ENCODE data around the gene BCL3.

The BCL3 gene

DNA sequence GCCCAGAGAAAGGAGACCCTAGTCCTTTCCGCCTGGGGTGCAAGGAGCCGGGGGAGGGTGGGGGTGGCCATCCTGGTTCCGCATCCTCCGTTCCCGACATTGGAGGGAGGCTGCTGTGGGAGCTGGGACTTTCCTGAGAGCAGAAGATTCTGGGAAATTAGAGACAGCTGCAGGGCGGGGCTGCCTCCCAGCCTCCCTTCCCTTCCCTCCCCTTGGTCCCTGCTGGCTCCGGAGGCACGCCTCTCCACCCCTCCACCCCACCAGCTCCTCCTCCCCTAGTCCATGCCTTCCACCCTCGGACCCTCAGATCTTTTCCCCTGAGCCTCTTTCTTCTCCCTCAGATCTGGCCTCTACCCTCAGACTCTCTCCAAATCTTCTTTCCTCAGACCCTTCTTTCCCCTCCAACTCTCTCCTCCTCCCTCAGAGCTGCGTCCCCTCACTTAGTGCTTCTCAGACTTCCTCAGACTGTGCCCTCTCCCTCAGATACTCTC is 3.1 kb upstream of the BCL3 start:
- Histone ChIP-seq H3K9me3 (ENCODE audit: control insufficient read depth, low read length) (no peaks in the 10 kb centered on the region), H3K4me1 (peaks cover 39% of the 10 kb centered on the region), H2AFZ (peak overlapping the region; percentile 25), H3K4me3 (ENCODE audit: low read depth, low read length) (no peak overlapping the region), H3K27me3 (ENCODE audit: control insufficient read depth, insufficient read depth, low read length) (no peaks in the 10 kb centered on the region), H3K79me2 (peaks cover 2% of the 10 kb centered on the region), H3K9ac (no peak overlapping the region), H3K27ac (peak overlapping the region; percentile 85), H3K4me2 (ENCODE audit: low read length) (no peak overlapping the region), H3K36me3 (ENCODE audit: control insufficient read depth, insufficient read depth, low read length) (no peaks in the 10 kb centered on the region)
- TF ChIP-seq, protein P1, sequence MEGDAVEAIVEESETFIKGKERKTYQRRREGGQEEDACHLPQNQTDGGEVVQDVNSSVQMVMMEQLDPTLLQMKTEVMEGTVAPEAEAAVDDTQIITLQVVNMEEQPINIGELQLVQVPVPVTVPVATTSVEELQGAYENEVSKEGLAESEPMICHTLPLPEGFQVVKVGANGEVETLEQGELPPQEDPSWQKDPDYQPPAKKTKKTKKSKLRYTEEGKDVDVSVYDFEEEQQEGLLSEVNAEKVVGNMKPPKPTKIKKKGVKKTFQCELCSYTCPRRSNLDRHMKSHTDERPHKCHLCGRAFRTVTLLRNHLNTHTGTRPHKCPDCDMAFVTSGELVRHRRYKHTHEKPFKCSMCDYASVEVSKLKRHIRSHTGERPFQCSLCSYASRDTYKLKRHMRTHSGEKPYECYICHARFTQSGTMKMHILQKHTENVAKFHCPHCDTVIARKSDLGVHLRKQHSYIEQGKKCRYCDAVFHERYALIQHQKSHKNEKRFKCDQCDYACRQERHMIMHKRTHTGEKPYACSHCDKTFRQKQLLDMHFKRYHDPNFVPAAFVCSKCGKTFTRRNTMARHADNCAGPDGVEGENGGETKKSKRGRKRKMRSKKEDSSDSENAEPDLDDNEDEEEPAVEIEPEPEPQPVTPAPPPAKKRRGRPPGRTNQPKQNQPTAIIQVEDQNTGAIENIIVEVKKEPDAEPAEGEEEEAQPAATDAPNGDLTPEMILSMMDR (IDR thresholded peaks at IDR 0.05) = no peak

DNA sequence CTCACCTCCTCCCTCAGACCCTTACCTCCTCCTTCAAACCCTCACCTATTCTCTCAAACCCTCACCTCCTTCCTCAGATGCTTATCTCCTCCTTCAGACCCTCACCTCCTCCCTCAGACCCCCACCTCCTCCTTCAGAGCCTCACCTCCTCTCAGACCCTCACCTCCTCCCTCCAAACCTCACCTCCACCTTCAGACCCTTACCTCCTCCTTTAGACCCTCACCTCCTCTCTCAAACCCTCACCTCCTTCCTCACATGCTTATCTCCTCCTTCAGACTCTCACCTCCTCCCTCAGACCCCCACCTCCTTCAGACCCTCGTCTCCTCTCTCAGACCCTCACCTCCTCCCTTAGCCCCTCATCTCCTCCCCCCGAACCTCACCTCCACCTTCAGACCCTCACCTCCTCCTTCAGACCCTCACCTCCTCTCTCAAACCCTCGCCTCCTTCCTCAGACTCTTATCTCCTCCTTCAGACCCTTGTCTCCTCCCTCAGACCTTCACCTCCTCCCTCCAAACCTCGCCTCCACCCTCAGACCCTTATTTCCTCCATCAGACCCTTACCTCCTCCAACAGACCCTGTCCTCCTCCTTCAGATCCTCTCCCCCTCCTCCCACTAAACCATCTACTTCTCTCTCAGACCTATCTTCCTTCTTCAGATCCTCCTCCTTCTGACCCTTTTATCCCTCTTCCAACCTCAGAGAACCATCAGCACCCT is 2.5 kb upstream of the BCL3 start:
- no peak overlapping the region for H3K4me2 ChIP-seq (ENCODE audit: low read length)
- H3K4me3 ChIP-seq (ENCODE audit: low read depth, low read length) = no peak overlapping the region
- H3K9ac ChIP-seq = no peak overlapping the region
- TF ChIP-seq, protein P1 (IDR thresholded peaks at IDR 0.05) = no peak
- no peaks in the 10 kb centered on the region for H3K36me3 ChIP-seq (ENCODE audit: control insufficient read depth, insufficient read depth, low read length)
- no peaks in the 10 kb centered on the region for H3K27me3 ChIP-seq (ENCODE audit: control insufficient read depth, insufficient read depth, low read length)
- H2AFZ ChIP-seq = no peak overlapping the region
- H3K27ac ChIP-seq = peak overlapping the region; percentile 85
- H3K9me3 ChIP-seq (ENCODE audit: control insufficient read depth, low read length) = no peaks in the 10 kb centered on the region
- peaks cover 40% of the 10 kb centered on the region for H3K4me1 ChIP-seq
- H3K79me2 ChIP-seq = peaks cover 5% of the 10 kb centered on the region

DNA sequence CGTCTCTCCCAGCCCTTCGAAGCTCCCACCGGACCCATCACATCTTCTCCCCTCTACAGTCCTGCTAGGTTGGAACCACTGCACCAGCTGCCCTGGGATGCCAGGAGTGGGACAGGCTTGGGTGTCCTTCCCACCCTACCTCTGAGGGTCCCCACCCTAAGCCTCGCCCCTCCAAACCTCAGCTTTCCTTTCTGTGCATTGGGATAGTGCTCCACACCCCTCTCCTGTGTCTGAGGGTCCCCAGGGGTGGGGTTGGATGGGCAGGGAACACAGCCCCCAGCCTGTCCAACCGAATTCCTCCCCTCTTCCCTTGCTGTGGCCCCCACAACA is 1.9 kb upstream of the BCL3 start:
- Histone ChIP-seq H3K27ac (peak overlapping the region; percentile 85), H3K79me2 (peaks cover 5% of the 10 kb centered on the region), H2AFZ (no peak overlapping the region), H3K9me3 (ENCODE audit: control insufficient read depth, low read length) (no peaks in the 10 kb centered on the region), H3K4me1 (peaks cover 35% of the 10 kb centered on the region), H3K9ac (no peak overlapping the region), H3K27me3 (ENCODE audit: control insufficient read depth, insufficient read depth, low read length) (no peaks in the 10 kb centered on the region), H3K4me2 (ENCODE audit: low read length) (no peak overlapping the region), H3K36me3 (ENCODE audit: control insufficient read depth, insufficient read depth, low read length) (no peaks in the 10 kb centered on the region), H3K4me3 (ENCODE audit: low read depth, low read length) (no peak overlapping the region)
- TF ChIP-seq, protein P1 (IDR thresholded peaks at IDR 0.05) = no peak

DNA sequence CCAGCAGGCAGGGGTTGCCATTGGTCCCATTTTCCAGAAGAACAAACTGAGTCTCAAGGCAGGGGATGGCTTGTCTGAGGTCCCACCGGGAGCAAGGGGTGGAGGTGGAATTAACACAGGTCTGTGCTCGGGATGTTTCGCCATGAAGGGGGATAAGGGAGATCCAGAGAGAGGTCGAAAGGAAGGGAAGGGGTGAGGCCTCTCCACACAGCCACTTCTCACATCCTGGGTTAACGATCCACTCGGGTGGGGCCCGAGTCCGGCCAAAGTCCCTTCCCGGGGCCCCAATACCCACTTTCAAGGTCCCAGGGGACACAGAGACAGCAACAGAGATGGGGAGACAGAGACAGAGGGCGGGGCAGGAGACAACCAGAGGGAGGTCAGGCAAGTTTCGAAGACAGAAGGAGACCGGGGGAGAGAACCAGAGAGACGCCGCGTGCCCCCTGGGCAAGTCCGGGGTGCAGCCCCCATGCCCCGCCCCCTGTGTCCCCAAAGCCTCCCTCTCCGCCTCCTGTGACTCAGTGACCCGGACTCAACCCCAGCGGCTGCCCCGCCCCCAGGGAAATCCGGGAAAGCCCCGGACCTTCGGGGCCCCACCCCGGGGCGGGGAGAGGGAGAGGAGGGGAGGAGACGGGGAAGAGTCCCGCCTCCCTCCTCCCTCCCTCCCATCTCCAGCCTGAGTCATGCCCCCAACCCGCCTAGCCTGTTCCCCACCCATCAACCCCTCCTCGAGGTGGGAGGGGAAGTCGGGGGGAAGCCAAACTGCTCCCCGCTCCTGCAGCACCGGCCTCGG is 1.4 kb upstream of the BCL3 start:
- peak overlapping the region; percentile 62 for H3K4me3 ChIP-seq (ENCODE audit: low read depth, low read length)
- no peaks in the 10 kb centered on the region for H3K9me3 ChIP-seq (ENCODE audit: control insufficient read depth, low read length)
- peak overlapping the region; percentile 85 for H3K27ac ChIP-seq
- no peak overlapping the region for H3K9ac ChIP-seq
- peaks cover 5% of the 10 kb centered on the region for H3K79me2 ChIP-seq
- peak overlapping the region; percentile 72 for H3K4me2 ChIP-seq (ENCODE audit: low read length)
- TF ChIP-seq, protein P1 (IDR thresholded peaks at IDR 0.05) = no peak
- H3K4me1 ChIP-seq = peaks cover 34% of the 10 kb centered on the region
- H2AFZ ChIP-seq = peak overlapping the region; percentile 91
- H3K36me3 ChIP-seq (ENCODE audit: control insufficient read depth, insufficient read depth, low read length) = no peaks in the 10 kb centered on the region
- no peaks in the 10 kb centered on the region for H3K27me3 ChIP-seq (ENCODE audit: control insufficient read depth, insufficient read depth, low read length)

Data from parathyroid adenoma (tissue), 2 donors.